GM23338 (cell line): ENCODE data around the gene ST3GAL6. TPM values are rescaled to one million over a fixed set of nuclear protein-coding genes. Genes with fewer than 3 reads are reported as not detected.

ENCODE experiments used
- ATAC-seq: fragments of 200-7000 bp; cut with Tn5 transposase; 3 replicates; pipeline ENCODE4 v1.9.1; 2020
- DNase-seq: peaks from one replicate; pipeline ENCODE4 v3.0.0-alpha.2; 2015; ENCODE audit warnings: low spot score
- H2AFZ ChIP-seq: fragments of 200-600 bp; sonication (generic); 2 replicates; pipeline ENCODE4 v1.8.0; 2016; ENCODE audit warnings: antibody characterized with exemption, mild to moderate bottlenecking, moderate library complexity
- H3F3A ChIP-seq: fragments of 200-600 bp; sonication (generic); replicated peaks from 2 replicates; pipeline ENCODE4 v1.8.0; 2017; ENCODE audit warnings: antibody characterized with exemption, mixed run types, low read depth
- H3K27ac ChIP-seq: fragments of 200-600 bp; sonication (generic); 2 replicates; pipeline ENCODE4 v1.6.1; 2016; ENCODE audit warnings: low read depth
- H3K27me3 ChIP-seq: fragments of 200-600 bp; sonication (generic); 2 replicates; pipeline ENCODE4 v1.8.0; 2016; ENCODE audit warnings: mild to moderate bottlenecking, mixed run types, moderate library complexity; ENCODE audit not compliant: insufficient read depth
- H3K36me3 ChIP-seq: fragments of 200-600 bp; sonication (generic); 2 replicates; pipeline ENCODE4 v1.8.0; 2016; ENCODE audit warnings: mild to moderate bottlenecking; ENCODE audit not compliant: insufficient read depth
- H3K4me1 ChIP-seq: fragments of 200-600 bp; sonication (generic); 2 replicates; pipeline ENCODE4 v1.8.0; 2016; ENCODE audit warnings: mild to moderate bottlenecking, moderate library complexity; ENCODE audit not compliant: insufficient read depth
- H3K4me2 ChIP-seq: fragments of 200-600 bp; sonication (generic); 2 replicates; pipeline ENCODE4 v1.7.1; 2017; ENCODE audit warnings: mixed run types
- H3K4me3 ChIP-seq: fragments of 200-600 bp; sonication (generic); 2 replicates; pipeline ENCODE4 v1.6.1; 2016; ENCODE audit warnings: mixed run types
- H3K79me2 ChIP-seq: fragments of 200-600 bp; sonication (generic); replicated peaks from 2 replicates; pipeline ENCODE4 v1.8.0; 2017; ENCODE audit warnings: mild to moderate bottlenecking; ENCODE audit not compliant: insufficient read depth
- H3K9me2 ChIP-seq: fragments of 200-600 bp; sonication (generic); 2 replicates; pipeline ENCODE4 v1.8.0; 2017; ENCODE audit not compliant: insufficient read depth
- H4K20me1 ChIP-seq: fragments of 200-600 bp; sonication (generic); replicated peaks from 2 replicates; pipeline ENCODE4 v1.8.0; 2017; ENCODE audit warnings: mild to moderate bottlenecking; ENCODE audit not compliant: insufficient read depth
- H3K27ac Mint-ChIP-seq: 2 replicates; pipeline ENCODE4 v1.8.0; 2020; ENCODE audit warnings: inconsistent platforms, mild to moderate bottlenecking, moderate library complexity, mixed read lengths
- H3K27me3 Mint-ChIP-seq: 3 replicates; pipeline ENCODE4 v1.8.0; 2022; ENCODE audit warnings: low read depth, mild to moderate bottlenecking, moderate library complexity, mixed read lengths, inconsistent platforms; ENCODE audit not compliant: insufficient read depth, poor library complexity
- H3K36me3 Mint-ChIP-seq: 3 replicates; pipeline ENCODE4 v1.8.0; 2021; ENCODE audit warnings: low read depth, mild to moderate bottlenecking, inconsistent platforms, moderate library complexity, mixed read lengths
- H3K4me1 Mint-ChIP-seq: 3 replicates; pipeline ENCODE4 v1.8.0; 2020; ENCODE audit warnings: mild to moderate bottlenecking, inconsistent platforms, mixed read lengths
- H3K4me3 Mint-ChIP-seq: 3 replicates; pipeline ENCODE4 v1.8.0; 2021; ENCODE audit warnings: moderate library complexity, mild to moderate bottlenecking, inconsistent platforms, mixed read lengths
- H3K9me3 Mint-ChIP-seq: 3 replicates; pipeline ENCODE4 v1.8.0; 2020; ENCODE audit warnings: moderate library complexity, mild to moderate bottlenecking, inconsistent platforms, mixed read lengths
- CTCF ChIP-seq, 2 experiments: fragments of 200-600 bp in 1 of 2; sonication (generic) in 1 of 2; conservative IDR thresholded peaks; 2 replicates each; pipeline versions ENCODE4 v1.5.1 to v1.6.1; 2016 to 2017; ENCODE audit warnings: antibody characterized with exemption in 2 of 2, low read depth in 2 of 2, mild to moderate bottlenecking in 2 of 2, moderate library complexity in 1 of 2
- ETS1 ChIP-seq: IDR thresholded peaks from 2 replicates; pipeline ENCODE4 v1.6.1; 2016; ENCODE audit warnings: antibody characterized with exemption
- EZH2 ChIP-seq: fragments of 200-600 bp; sonication (generic); IDR thresholded peaks from one replicate; pipeline ENCODE4 v1.8.0; 2017; ENCODE audit warnings: antibody characterized with exemption, mild to moderate bottlenecking, low read depth; ENCODE audit not compliant: unreplicated experiment
- EZH2phosphoT487 ChIP-seq: fragments of 200-600 bp; sonication (generic); IDR thresholded peaks from one replicate; pipeline ENCODE4 v1.8.1; 2018; ENCODE audit warnings: antibody characterized with exemption; ENCODE audit not compliant: unreplicated experiment
- JUNB ChIP-seq: IDR thresholded peaks from one replicate; pipeline ENCODE4 v1.6.1; 2016; ENCODE audit warnings: antibody characterized with exemption; ENCODE audit not compliant: unreplicated experiment
- NANOG ChIP-seq: IDR thresholded peaks from 2 replicates; pipeline ENCODE4 v1.6.1; 2016; ENCODE audit warnings: antibody characterized with exemption, borderline replicate concordance
- POLR2AphosphoS5 ChIP-seq: IDR thresholded peaks from 2 replicates; pipeline ENCODE4 v1.6.1; 2016; ENCODE audit warnings: antibody characterized with exemption, low read depth
- REST ChIP-seq: IDR thresholded peaks from one replicate; pipeline ENCODE4 v1.6.1; 2018; ENCODE audit warnings: antibody characterized with exemption; ENCODE audit not compliant: unreplicated experiment
- STAT1 ChIP-seq: IDR thresholded peaks from one replicate; pipeline ENCODE4 v1.6.1; 2016; ENCODE audit warnings: antibody characterized with exemption; ENCODE audit not compliant: unreplicated experiment
- ZNF114 ChIP-seq: fragments of 250-450 bp; sonication (Bioruptor Pico); IDR thresholded peaks from 2 replicates; pipeline ENCODE4 v1.5.0; 2020; ENCODE audit warnings: mild to moderate bottlenecking, moderate library complexity
- ZNF331 ChIP-seq: fragments of 250-450 bp; sonication (Bioruptor Pico); IDR thresholded peaks from 2 replicates; pipeline ENCODE4 v1.5.0; 2020; ENCODE audit warnings: low read depth, mild to moderate bottlenecking, moderate library complexity
- ZNF462 ChIP-seq: fragments of 250-450 bp; sonication (Bioruptor Pico); IDR thresholded peaks from 2 replicates; pipeline ENCODE4 v1.5.0; 2020; ENCODE audit warnings: mild to moderate bottlenecking, moderate library complexity
- polyA plus RNA-seq: library from polyadenylated mRNA; unstranded; fragments of >200 nt; fragmentation: Nextera tagmentation; extraction: Ambion mirVana; gene quantifications from 2 replicates; pipeline ENCODE4 v1.2.1, GENCODE V29; 2016
- total RNA-seq: library from RNA; depleted of rRNA; stranded (reverse); fragments of >200 nt; shearing (Covaris generic); gene quantifications from 2 replicates; pipeline ENCODE4 v1.2.3, GENCODE V29; 2014

Gene ST3GAL6
- total and polyA plus RNA-seq, 2 experiments from 2014 or later, result 4.7 to 8.1 TPM

GRCh38 chr3:98763819-98764418, 779 bp downstream of the ST3GAL6 start:
- no peak overlapping the region for H3K27ac ChIP-seq
- Mint-ChIP-seq H3K36me3 (no peaks in the 10 kb centered on the region), H3K4me1 (peaks cover 33% of the 10 kb centered on the region), H3K27me3 (peaks cover 4% of the 10 kb centered on the region), H3K9me3 (no peaks in the 10 kb centered on the region), H3K4me3 (no peak overlapping the region), H3K27ac (no peak overlapping the region; the same call in 1 of the 2 replicates)
- H3K36me3 ChIP-seq, result no peaks in the 10 kb centered on the region
- H3K79me2 ChIP-seq, result no peaks in the 10 kb centered on the region
- H3K27me3 ChIP-seq, result no peaks in the 10 kb centered on the region
- no peak overlapping the region for H3K4me3 ChIP-seq
- H3K9me2 ChIP-seq, result no peaks in the 10 kb centered on the region
- no peaks in the 10 kb centered on the region for H3F3A ChIP-seq
- peaks cover 13% of the 10 kb centered on the region for H3K4me1 ChIP-seq
- H3K4me2 ChIP-seq, result 0 out of 2 replicates have a peak overlapping the region, but pooled peaks have one; percentile 15
- no peak for DNase-seq
- TF ChIP-seq REST (no peak), ETS1 (no peak), CTCF (conservative IDR thresholded peaks at IDR 0.05; ENCODE audit: low read depth in 2 of 2) (no peak), ZNF114 (CRISPR knock-in tag) (no peak), EZH2phosphoT487 (no peak), STAT1 (no peak), JUNB (no peak), EZH2 (no peak), ZNF331 (CRISPR knock-in tag) (no peak), POLR2AphosphoS5 (no peak), NANOG (no peak), ZNF462 (CRISPR knock-in tag) (no peak)
- no peaks in the 10 kb centered on the region for H4K20me1 ChIP-seq
- H2AFZ ChIP-seq, result no peak overlapping the region; the same call in 1 of the 2 replicates
- ATAC-seq, result peak; percentile 35
